GM18858 (cell line): Measurements from ENCODE around the gene BCL2L2.

Source experiments
- ATAC-seq: cut with Tn5 transposase; IDR thresholded peaks from one replicate; pipeline ENCODE4 v1.9.1; 2021; ENCODE audit not compliant: unreplicated experiment

BCL2L2 gene

GRCh38 chr14:23299211-23299957 lies 7.2 kb upstream of the BCL2L2 start:
- ATAC-seq: no peak

GRCh38 chr14:23299986-23300686 lies 6.5 kb upstream of the BCL2L2 start:
- ATAC-seq: no peak

DNA sequence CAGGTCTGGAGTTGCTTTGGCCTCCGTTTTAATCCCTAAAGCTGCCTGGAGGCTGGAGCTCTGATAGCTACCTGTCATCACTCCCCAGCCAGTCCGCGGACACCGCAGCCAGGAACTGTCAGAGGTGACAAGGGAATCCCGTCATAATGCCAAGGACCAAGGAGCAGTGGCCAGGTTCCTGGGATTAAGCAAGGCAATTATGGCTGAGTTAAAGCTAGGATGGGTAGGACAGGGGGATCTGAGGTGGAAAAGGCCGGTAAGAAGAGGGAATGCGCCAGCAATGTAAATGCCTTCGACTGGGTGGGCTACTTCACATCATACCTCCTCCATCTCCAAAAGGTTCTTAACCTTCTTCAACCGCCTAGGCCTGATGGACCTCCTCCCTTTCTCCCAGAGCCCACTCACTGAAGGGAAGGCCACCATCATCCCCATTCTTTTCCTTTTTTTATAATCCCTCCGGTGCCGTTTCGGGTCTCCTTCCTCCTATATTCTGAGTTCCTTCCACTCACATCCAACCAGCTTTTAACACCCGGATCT lies 5.9 kb upstream of the BCL2L2 start:
- no peak for ATAC-seq

DNA sequence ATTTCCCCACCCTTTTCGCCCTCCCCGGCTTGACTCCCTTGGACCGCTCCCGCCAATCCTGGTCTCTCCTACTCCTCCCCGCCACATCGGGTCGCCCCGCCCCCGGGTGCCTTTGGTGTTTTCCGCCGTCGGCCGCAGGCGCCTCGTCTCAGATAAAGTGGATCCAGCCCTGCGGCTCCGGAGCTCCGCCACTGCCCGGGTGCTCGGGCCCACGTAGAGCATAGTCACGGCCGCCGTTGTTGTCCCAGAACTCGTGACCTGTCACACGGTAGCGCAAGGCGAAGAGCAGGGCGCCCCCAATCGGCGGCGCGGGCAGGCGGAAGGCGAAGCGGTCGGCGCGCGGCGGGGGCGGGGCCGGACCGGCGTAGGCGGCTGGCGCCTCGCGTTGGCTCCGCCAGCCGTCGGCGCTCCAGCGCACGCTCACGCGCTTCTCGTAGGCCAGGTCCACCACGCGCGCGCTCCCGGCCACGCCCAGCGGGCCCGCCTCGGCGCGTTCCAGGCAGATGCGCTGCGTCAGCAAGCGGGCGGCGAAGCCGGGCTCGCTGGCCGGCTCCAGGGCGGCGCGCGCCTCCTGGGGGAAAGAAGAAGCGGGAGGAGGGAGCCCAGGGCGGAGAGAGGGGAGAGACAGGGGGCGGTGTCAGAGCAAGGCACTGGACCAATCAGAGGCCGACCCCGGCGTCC lies 5.2 kb upstream of the BCL2L2 start:
- peak; percentile 67 for ATAC-seq

GRCh38 chr14:23301969-23302289 lies 4.7 kb upstream of the BCL2L2 start:
- ATAC-seq: peak; percentile 4

DNA sequence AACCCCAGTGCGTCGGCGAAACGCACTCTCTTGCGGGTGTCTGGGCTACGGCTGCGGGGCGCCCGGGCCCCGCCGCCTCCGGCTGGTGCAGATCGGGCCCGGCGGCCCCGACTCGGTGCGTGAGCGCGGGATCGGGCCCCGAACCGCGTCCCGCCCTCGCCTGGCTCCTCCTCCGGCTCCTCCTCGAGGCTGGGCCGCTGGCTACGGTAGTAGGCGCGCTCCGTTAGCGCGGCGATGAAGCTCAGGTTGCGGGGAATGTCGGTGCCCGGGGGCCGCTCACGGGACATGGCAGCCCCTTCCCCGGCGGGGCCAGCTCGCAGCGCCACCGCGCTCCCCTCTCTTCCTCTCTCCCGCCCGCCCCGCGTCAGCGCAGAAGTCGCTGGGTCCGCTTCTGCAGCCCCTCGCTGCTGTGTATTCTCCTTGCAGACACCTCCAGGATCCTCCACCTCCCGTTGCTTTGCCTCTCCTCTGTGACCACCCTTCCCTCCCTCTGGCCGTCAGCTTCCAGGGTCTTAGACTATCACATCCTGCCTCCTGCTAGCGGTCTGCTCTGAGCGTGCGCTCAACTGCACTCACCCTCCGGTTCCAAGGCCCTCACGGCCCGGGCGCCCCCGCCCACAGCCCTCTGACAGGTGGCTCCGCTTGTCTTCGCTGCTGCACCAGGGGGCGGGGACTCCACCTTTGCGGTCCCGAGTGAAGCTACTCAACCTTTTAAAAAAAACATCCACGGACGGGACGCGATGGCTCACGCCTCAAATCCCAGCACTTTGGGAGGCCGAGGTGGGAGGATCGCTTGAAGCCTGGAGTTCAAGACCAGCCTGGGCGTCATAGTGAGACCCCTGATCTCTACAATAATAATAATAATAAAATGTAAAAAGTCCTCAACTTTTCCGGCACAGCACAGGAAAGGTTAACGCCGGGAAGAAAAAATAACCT lies 4.1 kb upstream of the BCL2L2 start, which contains the start of gene PPP1R3E:
Gene PPP1R3E, minus strand, starts transcription at position 570 of the 936 bp plus-strand sequence. Its CDS starts 283 bp downstream, at position 287.
- ATAC-seq: peak; percentile 23

DNA sequence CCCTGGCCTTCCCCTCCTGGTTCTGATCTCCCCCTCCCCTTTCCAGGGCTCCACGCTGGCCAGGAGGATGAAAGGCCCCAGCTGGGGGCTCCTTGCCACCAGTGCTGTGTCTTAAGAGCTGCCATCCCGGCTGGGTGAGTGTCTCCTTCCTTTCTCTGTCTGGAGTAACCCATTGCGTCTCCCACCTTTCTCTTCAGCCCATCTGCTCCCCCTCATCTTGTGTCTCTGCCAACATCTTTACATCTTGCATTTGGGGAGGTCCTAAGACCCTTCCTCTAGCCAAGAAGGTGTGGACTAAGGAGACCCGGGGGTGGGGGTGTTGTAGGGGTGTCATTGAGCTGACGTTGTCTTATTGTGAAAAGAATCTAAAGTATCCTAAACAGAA lies 505 bp downstream of the BCL2L2 start:
- no peak for ATAC-seq

DNA sequence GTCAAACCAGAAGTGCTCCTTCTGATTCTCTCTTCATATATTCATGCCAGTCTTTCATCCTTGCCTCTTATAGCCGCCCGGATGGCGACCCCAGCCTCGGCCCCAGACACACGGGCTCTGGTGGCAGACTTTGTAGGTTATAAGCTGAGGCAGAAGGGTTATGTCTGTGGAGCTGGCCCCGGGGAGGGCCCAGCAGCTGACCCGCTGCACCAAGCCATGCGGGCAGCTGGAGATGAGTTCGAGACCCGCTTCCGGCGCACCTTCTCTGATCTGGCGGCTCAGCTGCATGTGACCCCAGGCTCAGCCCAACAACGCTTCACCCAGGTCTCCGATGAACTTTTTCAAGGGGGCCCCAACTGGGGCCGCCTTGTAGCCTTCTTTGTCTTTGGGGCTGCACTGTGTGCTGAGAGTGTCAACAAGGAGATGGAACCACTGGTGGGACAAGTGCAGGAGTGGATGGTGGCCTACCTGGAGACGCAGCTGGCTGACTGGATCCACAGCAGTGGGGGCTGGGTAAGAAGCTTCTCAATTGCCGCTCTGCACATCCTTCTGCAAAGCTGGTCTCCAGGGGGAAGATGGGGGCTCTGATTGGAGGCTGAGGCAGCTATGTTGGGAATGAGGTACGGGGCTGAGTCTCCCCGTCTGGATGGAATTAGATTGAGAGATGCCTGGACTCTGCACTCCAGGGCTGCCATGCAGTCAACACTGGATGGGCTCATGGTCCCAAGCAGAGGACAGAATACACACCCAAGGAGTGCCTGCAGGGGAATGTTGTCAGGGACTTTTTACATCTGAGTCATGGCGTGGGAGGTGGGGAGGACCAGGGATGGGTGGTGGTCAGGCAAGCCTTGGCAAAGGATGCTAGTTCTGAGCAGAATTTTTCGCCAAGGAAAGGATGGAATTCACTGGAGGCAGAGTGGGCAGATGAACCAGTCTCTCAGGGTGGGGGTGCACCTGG lies 1.3 kb downstream of the BCL2L2 start:
- no peak for ATAC-seq

DNA sequence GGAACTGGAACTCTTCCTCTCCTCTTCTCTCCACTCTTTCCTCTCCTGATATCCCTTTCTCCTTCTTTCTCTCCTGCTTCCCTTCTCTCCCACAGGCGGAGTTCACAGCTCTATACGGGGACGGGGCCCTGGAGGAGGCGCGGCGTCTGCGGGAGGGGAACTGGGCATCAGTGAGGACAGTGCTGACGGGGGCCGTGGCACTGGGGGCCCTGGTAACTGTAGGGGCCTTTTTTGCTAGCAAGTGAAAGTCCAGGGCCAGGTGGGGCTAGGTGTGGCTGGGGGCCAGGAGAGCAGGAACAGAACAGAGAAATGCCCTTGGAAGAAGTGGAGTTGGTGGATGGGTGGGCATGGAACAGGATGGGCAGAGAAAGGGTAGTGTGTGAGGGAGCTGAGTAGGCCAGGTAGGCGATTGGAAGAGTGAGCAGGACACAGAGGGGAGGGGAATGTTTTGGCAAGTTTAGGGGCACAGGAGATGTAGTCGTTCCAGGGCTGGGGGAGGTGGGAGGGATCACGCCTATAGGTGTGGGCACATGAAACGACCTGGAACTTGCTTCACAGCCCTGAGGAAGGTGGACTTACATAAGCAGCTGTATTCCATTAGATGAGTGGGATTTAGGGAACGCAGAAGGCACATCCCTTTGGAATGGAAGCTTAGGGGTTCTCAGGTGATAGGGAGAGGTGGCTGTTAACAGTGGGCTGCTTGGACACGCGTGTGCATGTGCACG lies 2.2 kb downstream of the BCL2L2 start:
- ATAC-seq: no peak

GRCh38 chr14:23310546-23310945 lies 3.9 kb downstream of the BCL2L2 start:
- ATAC-seq: no peak

DNA sequence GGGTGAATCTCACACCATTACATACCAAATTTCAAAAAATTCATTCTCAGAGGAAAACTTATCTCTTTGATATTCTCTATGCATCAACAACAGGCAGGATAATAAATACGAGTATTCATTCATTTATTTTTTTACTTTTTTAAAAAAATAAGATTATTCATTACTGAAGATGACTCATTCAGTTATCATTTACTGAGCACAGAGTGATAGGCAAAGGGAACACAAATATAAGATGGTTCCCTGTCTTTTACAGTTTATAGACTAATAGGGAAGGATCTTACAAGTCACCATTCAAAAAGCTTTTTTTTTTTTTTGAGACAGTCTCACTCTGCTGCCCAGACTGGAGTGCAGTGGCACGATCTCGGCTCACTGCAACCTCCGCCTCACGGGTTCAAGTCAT lies 9.7 kb downstream of the BCL2L2 start:
- ATAC-seq: no peak

GRCh38 chr14:23319746-23320583 lies 13.3 kb downstream of the BCL2L2 start:
- no peak for ATAC-seq

GRCh38 chr14:23320584-23321571 lies 14.2 kb downstream of the BCL2L2 start, which contains the start of gene PABPN1:
Gene PABPN1 (plus strand): TSS chr14:23321457. CDS start chr14:23321470, 13 bp downstream.
- peak; percentile 87 for ATAC-seq

GRCh38 chr14:23321572-23322547 lies 15.2 kb downstream of the BCL2L2 start:
- no peak for ATAC-seq
